Globus pallidus (tissue), 1 donor: ENCODE results near the gene ATAD2B.

Experiments used
- DNase-seq: peaks from one replicate; pipeline ENCODE4 v3.0.0-alpha.2; 2015; ENCODE audit warnings: low spot score

Gene ATAD2B

GRCh38 chr2:23699580-23699925 is 227.4 kb downstream of the ATAD2B start:
- DNase-seq = no peak

- peak; percentile 19 for DNase-seq
Observed at GRCh38 chr2:23698721-23699579, 228.0 kb downstream of the ATAD2B start.
